ENCODE measurements around the gene LITAFD. TPM values are rescaled to one million over a fixed set of nuclear protein-coding genes. Genes with fewer than 3 reads are reported as not detected.
A peak's percentile ranks its signal among the peaks of the same experiment; 100 is the strongest.
"Not testable (repeated sequence)": the region's sequence is repeated elsewhere in the genome, so short reads cannot be mapped to it uniquely, and the experiment has no call there.

LITAFD gene
- not detected in 2 replicates for total RNA-seq

GRCh38 chr16:8882041-8882617 lies at the start of gene LITAFD:
Gene LITAFD (plus strand): TSS chr16:8882351. CDS start chr16:8884356, 2,005 bp downstream.
- no peak for DNase-seq (ENCODE audit: low read depth, low spot score)

- no peak for DNase-seq (ENCODE audit: low read depth, low spot score)
Observed at GRCh38 chr16:8832717-8833105, 49.4 kb upstream of the LITAFD start.

GRCh38 chr16:8836797-8837196 lies 45.4 kb upstream of the LITAFD start:
- not testable (repeated sequence) for DNase-seq (ENCODE audit: low read depth, low spot score)

- not testable (repeated sequence) for DNase-seq (ENCODE audit: low read depth, low spot score)
Observed at GRCh38 chr16:8837594-8837993, 44.6 kb upstream of the LITAFD start.

- DNase-seq (ENCODE audit: low read depth, low spot score) = not testable (repeated sequence)
Observed at GRCh38 chr16:8842016-8842415, 40.1 kb upstream of the LITAFD start.

GRCh38 chr16:8843296-8843695 lies 38.9 kb upstream of the LITAFD start:
- not testable (repeated sequence) for DNase-seq (ENCODE audit: low read depth, low spot score)

GRCh38 chr16:8845699-8846298 lies 36.4 kb upstream of the LITAFD start:
- DNase-seq (ENCODE audit: low read depth, low spot score) = no peak

- no peak for DNase-seq (ENCODE audit: low read depth, low spot score)
Observed at GRCh38 chr16:8846401-8846932, 35.7 kb upstream of the LITAFD start.

GRCh38 chr16:8847145-8847544 lies 35.0 kb upstream of the LITAFD start:
- DNase-seq (ENCODE audit: low read depth, low spot score) = no peak

- DNase-seq (ENCODE audit: low read depth, low spot score) = no peak
Observed at GRCh38 chr16:8847623-8848022, 34.5 kb upstream of the LITAFD start.

- DNase-seq (ENCODE audit: low read depth, low spot score) = no peak
Observed at GRCh38 chr16:8848231-8848938, 33.8 kb upstream of the LITAFD start.

- DNase-seq (ENCODE audit: low read depth, low spot score) = no peak
Observed at GRCh38 chr16:8848939-8849391, 33.2 kb upstream of the LITAFD start.

- no peak for DNase-seq (ENCODE audit: low read depth, low spot score)
Observed at GRCh38 chr16:8849411-8850011, 32.6 kb upstream of the LITAFD start.

GRCh38 chr16:8850279-8850885 lies 31.8 kb upstream of the LITAFD start:
- DNase-seq (ENCODE audit: low read depth, low spot score) = peak; percentile 76

GRCh38 chr16:8851761-8852403 lies 30.3 kb upstream of the LITAFD start:
- no peak for DNase-seq (ENCODE audit: low read depth, low spot score)

GRCh38 chr16:8852534-8852933 lies 29.6 kb upstream of the LITAFD start:
- DNase-seq (ENCODE audit: low read depth, low spot score) = no peak

GRCh38 chr16:8853150-8853549 lies 29.0 kb upstream of the LITAFD start:
- DNase-seq (ENCODE audit: low read depth, low spot score) = no peak

GRCh38 chr16:8853611-8854010 lies 28.5 kb upstream of the LITAFD start:
- DNase-seq (ENCODE audit: low read depth, low spot score) = no peak

GRCh38 chr16:8854298-8854948 lies 27.7 kb upstream of the LITAFD start:
- no peak for DNase-seq (ENCODE audit: low read depth, low spot score)

- no peak for DNase-seq (ENCODE audit: low read depth, low spot score)
Observed at GRCh38 chr16:8855051-8855786, 26.9 kb upstream of the LITAFD start.
